Left renal cortex interstitium (tissue), 4 donors: ENCODE results near the gene SRSF2. TPM values are rescaled to one million over a fixed set of nuclear protein-coding genes. Genes with fewer than 3 reads are reported as not detected.
"Not testable (repeated sequence)": the region's sequence is repeated elsewhere in the genome, so short reads cannot be mapped to it uniquely, and the experiment has no call there.

Experiments used
- DNase-seq, 4 donors: peaks; one replicate each; pipeline ENCODE4 v3.0.0-alpha.2; 2013; ENCODE audit warnings: low read depth in 4 of 4, low spot score in 2 of 4, missing footprints in 1 of 4
- polyA plus RNA-seq, 4 donors: library from polyadenylated mRNA; unstranded; fragments of 120-200 nt; gene quantifications; one replicate each; pipeline ENCODE4 v1.2.1, GENCODE V29; 2013; ENCODE audit not compliant: insufficient read length in 4 of 4

SRSF2 gene
- polyA plus RNA-seq, 4 donors = 349 to 424 (median 370) TPM

DNA sequence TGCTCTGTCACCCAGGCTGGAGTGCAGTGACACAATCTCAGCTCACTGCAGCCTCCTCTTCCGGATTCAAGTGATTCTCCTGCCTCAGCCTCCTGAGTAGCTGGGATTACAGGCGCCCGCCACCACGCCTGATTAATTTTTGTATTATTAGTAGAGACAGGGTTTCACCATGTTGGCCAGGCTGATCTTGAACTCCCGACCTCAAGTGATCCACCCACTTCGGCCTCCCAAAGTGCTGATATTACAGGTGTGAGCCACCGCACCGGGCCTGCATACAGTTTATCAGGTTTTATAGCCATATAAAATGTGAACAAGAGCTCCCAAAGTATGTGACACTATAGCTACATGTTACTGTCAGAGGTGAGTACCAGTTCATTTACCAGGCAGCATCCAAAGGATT is 14.2 kb downstream of the SRSF2 start:
- not testable (repeated sequence) for DNase-seq

DNA sequence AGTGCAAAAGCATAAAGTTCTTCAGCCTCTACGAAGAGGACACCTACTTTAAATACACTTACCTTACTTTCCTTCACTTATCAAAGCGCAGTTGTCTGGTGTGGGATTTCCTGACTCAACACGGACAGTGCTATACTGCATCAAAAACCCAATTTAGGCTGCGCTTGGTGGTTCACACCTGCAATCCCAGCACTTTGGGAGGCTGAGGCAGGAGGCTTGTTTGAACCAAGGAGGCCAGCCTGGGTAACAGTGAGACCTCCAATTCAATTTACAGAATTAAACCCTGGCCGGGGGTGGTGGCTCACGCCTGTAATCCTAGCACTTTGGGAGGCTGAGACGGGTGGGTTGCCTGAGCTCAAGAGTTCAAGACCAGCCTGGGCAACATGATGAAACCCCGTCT is 14.9 kb downstream of the SRSF2 start:
- DNase-seq = no peak

DNA sequence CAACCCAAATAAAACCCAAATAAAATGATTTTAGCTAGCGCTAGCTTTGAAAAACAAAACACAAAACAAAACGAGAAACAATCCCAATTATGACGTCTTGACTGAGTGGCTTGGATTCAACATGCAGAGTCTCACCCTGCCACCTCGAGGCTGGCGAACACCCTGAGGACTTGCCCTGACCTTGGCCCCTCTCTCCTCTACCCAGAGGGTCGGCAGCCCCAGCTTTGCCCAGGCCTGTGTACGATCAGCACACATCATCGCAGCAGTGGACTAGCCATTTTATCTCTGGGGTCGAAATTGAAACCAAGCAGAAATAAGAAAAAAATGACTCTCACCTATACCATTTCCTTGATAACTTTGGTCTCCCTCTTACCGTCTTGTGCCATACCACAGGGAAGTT is 15.7 kb downstream of the SRSF2 start:
- DNase-seq = no peak

GRCh38 chr17:76720941-76721340 is 16.2 kb downstream of the SRSF2 start:
- no peak for DNase-seq

DNA sequence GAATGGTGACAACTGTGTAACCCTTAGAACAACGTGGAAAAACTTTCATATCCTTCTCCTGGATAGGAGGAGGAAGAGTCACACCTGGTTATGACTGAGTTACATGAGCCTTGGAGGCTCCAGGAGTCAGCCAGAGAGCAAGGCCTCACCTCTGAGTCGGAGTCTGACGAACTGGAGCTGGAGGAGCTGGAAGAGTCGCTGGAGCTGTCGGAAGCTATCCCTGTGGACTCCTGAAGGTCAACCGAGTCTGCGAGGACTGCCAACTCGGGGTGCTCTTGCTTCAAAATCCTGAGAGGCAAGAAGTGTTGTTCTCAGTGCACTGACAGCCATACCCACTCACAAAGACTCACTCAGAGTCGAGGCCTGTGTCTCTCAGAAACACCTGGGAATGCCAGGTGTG is 16.9 kb downstream of the SRSF2 start:
- DNase-seq = no peak

- DNase-seq = no peak
These were observed 18.6 kb downstream of the SRSF2 start for GRCh38 chr17:76718516-76718915.

- DNase-seq = no peak
These were observed 20.3 kb downstream of the SRSF2 start for GRCh38 chr17:76716839-76717215.

DNA sequence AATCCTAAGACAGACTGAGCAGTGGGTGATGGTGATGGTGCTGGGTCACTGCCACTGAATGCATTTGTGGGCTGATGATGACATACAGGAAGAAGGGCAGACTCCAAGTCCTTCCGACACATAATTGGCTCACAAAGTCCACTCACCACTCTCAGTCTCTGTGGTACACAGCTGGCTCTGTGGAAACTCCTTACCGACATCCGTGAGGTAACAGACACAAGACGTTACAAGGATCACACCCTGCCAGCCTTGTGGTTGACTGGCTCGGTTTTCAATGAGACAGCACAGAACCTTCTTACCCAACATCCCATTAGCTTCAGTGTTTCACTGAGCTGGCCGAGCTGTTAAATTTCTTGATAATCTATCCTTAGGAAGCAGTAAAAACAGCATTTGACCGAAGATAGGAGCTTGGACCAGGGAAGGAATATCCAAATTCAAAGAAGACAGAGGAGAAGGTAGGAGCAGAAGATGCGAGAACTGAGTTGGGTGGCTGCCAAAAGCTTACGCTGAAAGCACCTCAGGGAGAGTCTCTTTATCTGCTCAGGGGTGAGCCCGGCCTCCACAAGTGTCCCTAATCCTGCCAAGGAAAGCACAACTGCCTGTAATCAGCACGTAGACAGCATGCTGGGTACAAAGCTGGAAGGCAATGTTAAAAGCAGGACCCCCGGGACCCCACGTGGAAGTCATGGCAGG is 20.8 kb downstream of the SRSF2 start:
- DNase-seq = no peak

GRCh38 chr17:76715496-76715830 is 21.7 kb downstream of the SRSF2 start:
- no peak for DNase-seq

GRCh38 chr17:76714822-76715495 is 22.2 kb downstream of the SRSF2 start:
- DNase-seq = no peak

DNA sequence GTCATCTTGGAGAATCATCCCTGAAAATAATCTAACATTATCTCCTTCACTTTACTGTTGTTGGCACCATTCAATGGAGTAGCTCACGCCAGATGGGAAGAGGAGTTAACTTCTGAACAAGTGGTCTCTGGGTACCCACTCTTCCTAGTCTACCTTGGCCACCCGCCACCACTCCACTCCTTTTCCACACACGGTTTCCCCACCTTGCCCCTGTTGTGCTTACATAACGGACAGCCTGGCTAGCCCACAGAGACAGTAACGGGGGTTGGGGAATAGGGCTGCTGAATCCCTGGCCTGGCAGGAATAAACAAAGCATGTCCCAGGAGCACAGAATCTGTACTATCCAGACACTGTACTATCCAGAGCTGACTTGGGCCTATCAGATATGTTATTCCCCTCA is 22.8 kb downstream of the SRSF2 start:
- DNase-seq = no peak

- DNase-seq = no peak
These were observed 23.4 kb downstream of the SRSF2 start for GRCh38 chr17:76713765-76714164.

DNA sequence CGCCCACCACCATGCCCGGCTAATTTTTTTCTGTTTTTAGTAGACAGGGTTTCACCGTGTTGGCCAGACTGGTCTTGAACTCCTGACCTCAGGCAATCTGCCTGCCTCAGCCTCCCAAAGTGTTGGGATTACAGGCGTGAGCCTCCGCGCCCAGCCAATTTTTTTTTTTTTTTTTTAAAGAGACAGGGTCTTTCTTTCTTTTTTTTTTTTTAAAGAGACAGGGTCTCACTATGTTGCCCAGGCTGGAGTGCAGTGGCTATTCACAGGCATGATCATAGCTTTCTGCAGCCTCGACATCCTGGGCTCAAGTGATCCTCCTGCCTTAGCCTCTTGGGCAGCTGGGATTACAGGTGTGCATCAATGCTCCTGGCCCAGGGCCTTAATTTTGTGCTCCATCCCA is 24.8 kb downstream of the SRSF2 start:
- DNase-seq = not testable (repeated sequence)

DNA sequence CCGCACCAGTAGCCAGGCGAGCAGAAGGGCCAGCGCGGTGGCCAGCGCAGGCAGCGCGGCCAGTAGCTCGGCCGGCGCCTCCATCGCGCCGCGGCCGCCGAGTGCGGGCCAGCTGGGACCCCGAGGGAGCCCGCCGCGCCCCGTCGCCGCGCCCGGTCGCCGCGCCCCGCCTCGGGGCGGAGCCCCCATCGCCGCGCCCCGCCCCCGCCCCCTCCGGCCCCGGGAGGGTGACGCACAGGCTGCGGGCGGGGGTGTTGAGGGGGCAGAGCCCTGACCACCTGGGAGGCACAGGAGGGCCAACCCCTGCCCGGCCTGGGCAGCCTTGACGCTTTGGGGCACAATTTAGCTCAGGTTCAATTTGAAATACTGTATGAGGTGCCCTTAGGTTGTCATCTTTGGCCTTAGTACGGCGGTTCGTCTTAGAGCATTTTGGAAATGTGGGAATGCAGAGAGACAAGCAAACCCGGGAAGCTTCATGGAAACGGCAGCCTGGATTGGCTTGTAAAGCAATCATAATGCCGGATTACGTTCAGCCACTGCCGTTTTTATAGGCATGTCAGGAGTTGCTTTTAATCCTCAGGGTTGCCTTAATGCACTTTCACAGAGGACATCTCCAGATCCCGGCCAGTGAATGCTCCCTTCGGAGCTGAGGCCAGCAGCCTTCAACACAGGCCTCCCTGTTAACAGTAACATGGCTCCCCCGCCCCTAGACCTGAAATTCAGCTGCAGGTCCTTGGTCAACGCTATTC is 26.1 kb downstream of the SRSF2 start, which contains the start of gene MXRA7:
TSS of gene MXRA7 (minus strand) at position 103 of the 749 bp plus-strand sequence. CDS start at position 84, 19 bp downstream.
- DNase-seq = no peak

DNA sequence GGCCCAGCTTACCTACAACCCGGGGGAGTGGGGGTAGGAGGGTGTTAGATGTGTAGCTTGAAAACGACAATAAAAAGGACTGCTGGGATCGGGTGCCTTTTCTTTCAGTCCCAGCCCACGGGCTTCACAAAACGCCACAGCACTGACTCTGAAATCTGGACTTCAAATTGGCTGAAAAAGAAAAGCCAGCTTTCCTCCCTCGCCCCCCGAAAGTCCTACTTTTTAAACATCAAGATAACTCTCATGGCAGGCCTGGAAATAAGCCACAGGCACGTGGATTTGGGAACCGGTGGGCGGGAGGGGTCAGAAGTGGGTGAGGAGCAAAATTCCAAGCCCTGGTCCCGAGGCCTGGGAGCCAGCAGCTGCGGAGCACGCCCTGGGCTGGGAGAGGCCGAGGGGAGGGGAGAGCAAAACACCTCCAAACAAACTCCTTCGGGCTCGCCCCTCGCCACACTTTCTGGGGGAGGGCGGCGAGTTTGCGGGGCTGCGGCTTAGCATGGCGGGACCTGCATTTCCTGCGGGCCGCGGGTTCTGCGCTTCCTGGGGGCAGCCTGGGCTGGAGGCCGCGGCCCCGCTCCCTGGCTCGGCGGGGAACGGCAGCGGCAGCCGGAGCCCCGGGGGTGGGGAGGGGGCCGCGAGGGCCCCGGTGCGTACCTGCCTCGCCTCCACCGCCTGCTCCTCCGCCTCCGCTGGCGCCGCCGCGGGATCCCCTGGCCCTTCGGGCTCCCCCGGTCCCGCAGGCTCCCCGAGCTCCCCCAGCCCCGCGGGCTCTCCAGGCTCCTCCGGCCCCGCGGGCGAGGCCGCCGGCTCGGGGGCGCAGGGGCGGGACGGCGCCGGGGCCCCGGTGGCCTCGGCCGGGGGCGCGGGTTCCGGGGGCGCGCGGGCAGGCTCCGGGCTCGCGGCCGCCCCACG is 26.9 kb downstream of the SRSF2 start:
- DNase-seq = not testable (repeated sequence)

- DNase-seq = no peak
These were observed 27.8 kb downstream of the SRSF2 start for GRCh38 chr17:76709077-76709950.

- no peak for DNase-seq
These were observed 28.9 kb downstream of the SRSF2 start for GRCh38 chr17:76707985-76708807.

DNA sequence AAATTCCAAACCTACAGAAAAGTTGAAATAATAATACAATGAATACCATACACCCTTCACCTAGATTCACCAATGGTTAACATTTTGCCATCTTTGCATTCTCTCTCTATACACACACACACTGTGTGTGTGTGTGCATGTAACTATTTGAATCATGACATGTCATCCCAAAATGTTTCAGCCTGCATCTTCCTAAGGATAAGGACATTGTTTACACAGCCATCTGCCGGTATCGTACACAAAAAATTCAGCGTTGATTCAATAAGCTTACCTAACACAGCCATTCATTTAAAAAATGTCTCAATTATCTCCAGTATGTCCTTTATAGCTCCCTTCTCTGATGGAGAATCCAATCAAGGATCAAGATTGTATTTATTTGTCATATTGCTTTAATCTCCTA is 30.3 kb downstream of the SRSF2 start:
- DNase-seq = no peak

- no peak for DNase-seq
These were observed 32.3 kb downstream of the SRSF2 start for GRCh38 chr17:76704805-76705204.
